SH-SY5Y (cell line): ENCODE measurements around the gene INPP1.

Experiments used
- GATA2 ChIP-seq: IDR thresholded peaks from 2 replicates; pipeline ENCODE4 v1.6.1; 2011; ENCODE audit warnings: mild to moderate bottlenecking, low read depth, low read length
- GATA3 ChIP-seq: IDR thresholded peaks from 2 replicates; pipeline ENCODE4 v1.6.1; 2011; ENCODE audit warnings: low read depth, mild to moderate bottlenecking, low read length, moderate library complexity

Gene INPP1

GRCh38 chr2:190351955-190352354, 8.6 kb downstream of the INPP1 start:
- TF ChIP-seq GATA2 (no peak), GATA3 (no peak)

- peak; percentile 54 for TF ChIP-seq GATA3
- peak; percentile 90 for TF ChIP-seq GATA2
These were observed 9.5 kb downstream of the INPP1 start for GRCh38 chr2:190352668-190353536.

GRCh38 chr2:190353537-190353899, 10.1 kb downstream of the INPP1 start:
- no peak for TF ChIP-seq GATA2
- TF ChIP-seq GATA3: no peak

GRCh38 chr2:190354003-190354690, 10.8 kb downstream of the INPP1 start:
- no peak for TF ChIP-seq GATA3
- no peak for TF ChIP-seq GATA2

GRCh38 chr2:190355968-190356644, 12.7 kb downstream of the INPP1 start:
- TF ChIP-seq GATA2: no peak
- TF ChIP-seq GATA3: no peak

GRCh38 chr2:190357600-190357999, 14.2 kb downstream of the INPP1 start:
- TF ChIP-seq GATA3: no peak
- no peak for TF ChIP-seq GATA2

GRCh38 chr2:190360561-190360960, 17.2 kb downstream of the INPP1 start:
- TF ChIP-seq GATA3 (no peak), GATA2 (no peak)

- TF ChIP-seq GATA2: no peak
- TF ChIP-seq GATA3: no peak
These were observed 17.6 kb downstream of the INPP1 start for GRCh38 chr2:190360965-190361364.

- TF ChIP-seq GATA2 (no peak), GATA3 (no peak)
These were observed 18.2 kb downstream of the INPP1 start for GRCh38 chr2:190361572-190361971.

- TF ChIP-seq GATA2: no peak
- no peak for TF ChIP-seq GATA3
These were observed 19.5 kb downstream of the INPP1 start for GRCh38 chr2:190362894-190363293.

GRCh38 chr2:190365499-190366204, 22.3 kb downstream of the INPP1 start:
- TF ChIP-seq GATA2: no peak
- TF ChIP-seq GATA3: no peak

GRCh38 chr2:190366248-190366753, 22.9 kb downstream of the INPP1 start:
- TF ChIP-seq GATA3 (no peak), GATA2 (no peak)

GRCh38 chr2:190367091-190367490, 23.7 kb downstream of the INPP1 start:
- TF ChIP-seq GATA2: no peak
- no peak for TF ChIP-seq GATA3

- TF ChIP-seq GATA2 (no peak), GATA3 (no peak)
These were observed 26.2 kb downstream of the INPP1 start for GRCh38 chr2:190369635-190370034.

- TF ChIP-seq GATA3: no peak
- no peak for TF ChIP-seq GATA2
These were observed 32.7 kb downstream of the INPP1 start for GRCh38 chr2:190376083-190376482.
